HG03280 (cell line): ENCODE results near the gene TSPAN3.

Experiments
- ATAC-seq: cut with Tn5 transposase; IDR thresholded peaks from one replicate; pipeline ENCODE4 v1.9.1; 2021; ENCODE audit warnings: mild to moderate bottlenecking, moderate library complexity; ENCODE audit not compliant: unreplicated experiment

The TSPAN3 gene

DNA sequence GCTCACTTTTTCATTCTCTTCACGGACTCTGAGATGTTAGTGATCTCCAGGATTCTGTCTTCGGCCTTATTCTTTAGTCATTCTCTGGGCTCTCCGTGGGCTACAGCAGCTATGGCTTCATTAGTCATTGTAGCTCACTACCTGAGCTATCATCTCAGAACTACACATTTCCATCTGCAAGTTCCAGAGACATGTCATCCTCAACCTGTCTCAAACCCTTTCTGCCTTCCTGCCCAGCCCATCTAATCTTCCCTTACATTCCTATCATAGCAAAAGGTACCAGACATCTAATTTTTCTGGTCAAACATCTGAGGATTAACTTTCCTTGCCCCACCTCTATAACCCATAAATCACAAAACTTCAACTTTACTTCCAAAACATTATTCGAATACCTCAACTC is 13.2 kb downstream of the TSPAN3 start:
- ATAC-seq = no peak

DNA sequence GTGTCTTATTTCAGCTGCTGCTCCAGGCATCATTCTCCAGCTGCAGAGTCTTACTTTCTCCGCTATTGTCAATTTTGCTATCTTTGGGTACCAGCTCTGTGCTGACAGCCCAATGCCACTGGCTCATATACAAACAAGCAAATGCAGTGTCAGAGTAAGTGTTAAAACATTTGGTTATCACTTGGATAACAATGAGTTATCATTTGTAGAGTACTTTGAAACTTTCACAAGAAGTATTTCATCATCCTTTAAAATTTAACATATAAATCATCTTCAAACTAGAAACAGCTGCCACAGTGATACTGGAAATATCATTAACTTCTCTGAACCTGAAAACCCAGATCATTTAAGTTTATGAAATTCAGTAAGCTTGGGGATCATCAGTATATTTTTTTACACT is 13.8 kb downstream of the TSPAN3 start:
- no peak for ATAC-seq

- ATAC-seq = no peak
Observed at GRCh38 chr15:77053709-77054108, 17.2 kb downstream of the TSPAN3 start.

DNA sequence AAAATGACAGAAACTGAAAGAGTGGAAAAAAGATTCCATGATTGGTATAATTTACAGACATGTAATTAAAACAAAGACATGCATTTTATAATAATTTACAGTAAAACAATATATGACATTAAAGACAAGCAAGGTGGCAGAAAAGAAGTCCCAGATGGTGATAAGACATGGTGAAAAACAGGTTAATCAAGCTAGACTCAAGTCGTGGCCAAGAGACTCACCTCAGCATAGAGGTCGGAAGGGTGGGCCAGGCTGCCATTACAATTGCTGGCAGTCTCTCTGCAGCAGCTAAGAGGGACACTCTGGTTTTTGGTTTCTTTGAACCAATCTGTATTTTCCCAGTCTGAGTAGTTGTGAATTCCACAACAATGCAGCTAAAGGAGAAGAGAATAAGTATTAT is 18.4 kb downstream of the TSPAN3 start:
- no peak for ATAC-seq

DNA sequence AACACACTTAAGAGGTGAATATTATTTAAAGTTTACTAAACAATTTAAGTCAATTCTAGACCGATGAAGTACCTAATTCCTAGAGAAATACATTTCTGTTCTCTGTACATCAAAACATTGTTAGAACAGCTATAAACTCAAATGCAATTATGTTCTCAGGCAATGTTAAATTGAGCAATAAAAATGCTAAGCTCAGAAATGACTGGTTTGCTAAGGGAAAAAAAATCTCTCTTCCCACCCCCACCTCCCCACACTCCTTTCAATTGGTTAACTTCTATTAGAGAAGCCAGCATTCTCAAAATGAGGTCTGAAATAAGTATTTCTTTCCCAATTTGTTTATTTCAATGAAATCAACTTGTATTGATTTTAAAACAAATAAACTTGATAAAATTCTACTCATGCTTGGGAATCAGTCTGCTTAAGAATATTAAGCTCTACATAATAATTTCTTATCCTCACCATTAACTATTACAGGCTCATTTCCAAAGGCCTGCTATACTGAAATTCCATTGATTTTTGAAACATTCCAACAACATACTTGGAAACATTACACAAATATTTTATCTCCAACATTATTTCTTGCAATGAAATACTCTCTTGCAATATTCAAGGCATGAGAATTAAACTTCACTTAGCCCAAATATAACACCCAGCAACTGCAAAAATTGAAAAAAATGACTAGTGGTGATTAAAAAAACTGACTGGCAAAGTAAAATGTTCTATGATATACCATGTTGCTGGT is 22.6 kb downstream of the TSPAN3 start:
- no peak for ATAC-seq

DNA sequence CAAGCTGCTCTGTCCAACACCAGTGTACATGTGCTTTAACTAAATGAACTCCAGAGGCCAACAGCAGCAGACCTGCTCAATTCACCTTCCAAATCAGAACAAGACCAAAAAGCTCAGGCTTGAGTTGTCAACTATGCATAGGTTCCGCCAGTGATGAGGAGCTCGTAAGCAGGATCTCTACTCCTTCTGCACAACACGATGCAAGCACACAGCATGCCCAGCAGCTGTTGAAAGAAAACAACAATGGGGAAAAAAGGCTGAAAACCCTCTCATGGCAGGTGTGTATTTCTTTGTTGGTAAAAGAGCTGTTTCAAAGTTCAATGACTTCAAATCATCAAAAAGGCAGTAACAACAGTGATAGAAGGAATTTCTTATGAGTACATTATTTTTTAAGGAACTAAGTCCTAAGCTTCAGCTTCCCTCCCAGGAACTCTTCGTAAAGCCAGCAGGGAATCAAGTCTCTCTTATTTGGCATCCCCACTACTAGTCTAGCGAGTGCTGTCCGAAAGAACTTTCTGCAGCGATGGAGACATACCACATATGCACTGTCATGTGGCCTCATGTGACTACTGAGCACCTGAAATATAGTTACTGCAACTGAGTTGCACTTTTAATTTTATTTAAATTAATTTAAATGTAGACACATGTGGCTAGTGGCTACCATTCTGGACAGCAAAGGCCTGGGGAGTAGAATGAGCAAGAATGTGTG is 24.1 kb downstream of the TSPAN3 start:
- no peak for ATAC-seq

DNA sequence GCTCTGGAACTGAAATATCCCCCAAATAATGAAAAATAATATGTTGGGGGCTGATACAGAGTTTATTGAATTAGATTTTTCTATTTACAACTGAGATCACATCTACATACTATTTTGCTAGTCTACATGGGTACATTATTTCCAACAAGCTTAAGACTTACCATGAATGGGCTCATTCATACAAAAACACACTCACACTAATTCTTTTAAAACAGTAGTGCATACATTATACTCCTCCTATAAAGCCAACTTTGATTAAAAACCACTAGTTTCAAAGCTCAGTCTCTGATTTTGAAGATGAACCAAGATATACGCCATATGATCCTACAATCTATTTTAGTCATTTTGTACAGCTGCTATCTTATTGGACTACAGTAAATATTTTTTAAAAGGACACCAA is 24.9 kb downstream of the TSPAN3 start:
- no peak for ATAC-seq

GRCh38 chr15:77044228-77045042 is 26.5 kb downstream of the TSPAN3 start:
- ATAC-seq = no peak

- no peak for ATAC-seq
Observed at GRCh38 chr15:77042955-77043920, 27.7 kb downstream of the TSPAN3 start.

GRCh38 chr15:77042245-77042919 is 28.5 kb downstream of the TSPAN3 start:
- no peak for ATAC-seq

GRCh38 chr15:77040673-77041072 is 30.2 kb downstream of the TSPAN3 start:
- no peak for ATAC-seq

DNA sequence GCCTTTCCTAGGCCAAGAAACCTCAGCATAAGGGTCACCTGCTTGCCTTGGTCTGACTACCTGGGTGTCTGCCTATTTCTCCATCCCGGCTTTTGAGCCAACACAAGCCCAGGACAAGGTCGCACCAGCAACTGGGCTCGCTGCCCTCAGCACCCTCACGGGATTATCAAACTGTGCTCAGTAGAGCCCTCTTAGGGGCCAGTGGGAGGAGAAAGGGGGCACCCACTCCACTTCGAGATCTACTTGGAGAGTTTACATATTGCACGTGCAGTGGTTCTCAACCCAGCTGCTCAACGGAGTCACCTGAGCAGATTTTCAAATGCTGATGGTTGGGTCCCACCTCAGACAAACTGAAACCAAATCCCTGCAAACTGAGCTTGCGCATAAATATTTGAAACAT is 31.1 kb downstream of the TSPAN3 start:
- no peak for ATAC-seq

- no peak for ATAC-seq
Observed at GRCh38 chr15:77039217-77039533, 31.7 kb downstream of the TSPAN3 start.

DNA sequence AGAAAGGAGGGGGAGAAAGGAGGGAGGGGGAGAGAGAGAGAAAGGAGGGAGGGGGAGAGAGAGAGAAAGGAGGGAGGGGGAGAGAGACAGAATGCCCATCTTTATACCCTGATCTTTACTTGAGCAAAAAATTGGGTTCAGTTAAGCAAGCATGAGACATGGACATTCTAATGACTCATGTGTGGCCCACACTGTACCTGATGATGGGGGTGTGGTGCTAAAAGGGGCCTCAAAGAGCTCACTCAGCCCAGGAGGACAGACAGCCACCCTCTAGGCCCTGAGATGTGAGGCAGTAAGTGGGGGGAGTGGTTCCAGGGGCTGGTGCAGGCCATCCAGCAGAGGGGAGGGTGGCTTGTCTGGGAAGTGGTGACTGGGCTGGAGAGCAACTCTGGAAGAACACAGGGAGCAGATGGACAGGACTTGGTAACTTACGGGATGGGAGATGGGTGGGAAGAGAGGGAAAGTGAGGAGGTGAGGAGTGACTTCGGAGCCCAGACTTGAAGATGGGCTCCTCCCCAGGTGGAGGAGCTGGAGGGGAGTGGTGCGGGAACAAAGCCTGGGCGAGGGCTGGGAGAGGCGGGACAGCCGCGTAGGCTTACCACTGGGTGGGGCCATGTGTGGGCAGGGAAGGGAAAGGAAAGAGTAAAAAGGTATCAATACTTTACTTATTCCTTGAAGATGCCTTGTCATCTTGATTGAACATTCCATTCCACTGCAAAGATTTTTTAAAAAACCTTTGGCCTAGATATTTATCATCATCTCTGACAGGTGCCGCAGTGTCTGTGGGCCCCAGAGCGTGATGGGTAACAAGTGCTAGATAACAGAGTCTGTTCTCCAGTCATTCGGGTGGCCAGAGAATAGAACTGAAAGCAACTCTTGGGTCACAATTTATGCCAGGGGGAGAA is 32.3 kb downstream of the TSPAN3 start:
- ATAC-seq = no peak

DNA sequence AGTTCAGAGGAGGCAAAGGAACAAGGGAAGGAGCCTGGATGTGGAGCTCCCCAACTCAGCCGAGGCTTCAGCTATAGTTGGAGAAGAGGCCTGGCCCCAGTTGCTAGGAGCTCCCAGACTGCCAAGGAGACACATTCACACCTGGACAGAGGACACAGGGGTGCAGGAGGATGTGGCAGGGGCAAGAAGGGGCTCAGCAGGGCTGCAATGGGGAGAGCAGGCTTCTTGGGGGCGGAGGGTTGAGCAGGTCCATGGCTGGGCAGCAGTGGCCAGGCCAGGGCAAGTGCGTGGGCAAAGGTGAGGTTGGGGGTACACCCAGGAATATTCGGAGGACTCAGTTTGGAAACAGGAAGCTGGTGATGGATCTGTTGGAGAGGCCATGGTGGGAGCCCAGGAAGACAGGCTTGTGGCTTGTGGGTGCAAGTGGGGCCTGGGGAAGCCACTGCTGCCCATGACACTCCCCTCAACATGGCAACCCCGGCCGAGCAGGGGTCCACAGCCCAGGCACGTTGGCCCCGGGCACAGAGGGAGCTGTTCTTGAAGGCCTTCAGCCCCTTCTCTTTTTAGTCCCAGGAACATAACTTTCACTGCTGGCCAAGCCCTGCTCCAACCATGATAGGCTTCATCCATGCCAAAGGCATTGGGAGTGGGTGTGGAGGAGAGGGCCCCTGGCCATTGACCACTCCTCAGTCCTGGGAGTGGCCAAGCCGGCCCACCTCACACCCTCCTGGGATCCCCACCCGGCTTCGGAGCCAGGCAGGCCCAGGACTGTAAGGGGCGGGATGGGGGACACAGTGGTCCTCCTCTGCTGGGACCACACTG is 33.3 kb downstream of the TSPAN3 start:
- no peak for ATAC-seq

DNA sequence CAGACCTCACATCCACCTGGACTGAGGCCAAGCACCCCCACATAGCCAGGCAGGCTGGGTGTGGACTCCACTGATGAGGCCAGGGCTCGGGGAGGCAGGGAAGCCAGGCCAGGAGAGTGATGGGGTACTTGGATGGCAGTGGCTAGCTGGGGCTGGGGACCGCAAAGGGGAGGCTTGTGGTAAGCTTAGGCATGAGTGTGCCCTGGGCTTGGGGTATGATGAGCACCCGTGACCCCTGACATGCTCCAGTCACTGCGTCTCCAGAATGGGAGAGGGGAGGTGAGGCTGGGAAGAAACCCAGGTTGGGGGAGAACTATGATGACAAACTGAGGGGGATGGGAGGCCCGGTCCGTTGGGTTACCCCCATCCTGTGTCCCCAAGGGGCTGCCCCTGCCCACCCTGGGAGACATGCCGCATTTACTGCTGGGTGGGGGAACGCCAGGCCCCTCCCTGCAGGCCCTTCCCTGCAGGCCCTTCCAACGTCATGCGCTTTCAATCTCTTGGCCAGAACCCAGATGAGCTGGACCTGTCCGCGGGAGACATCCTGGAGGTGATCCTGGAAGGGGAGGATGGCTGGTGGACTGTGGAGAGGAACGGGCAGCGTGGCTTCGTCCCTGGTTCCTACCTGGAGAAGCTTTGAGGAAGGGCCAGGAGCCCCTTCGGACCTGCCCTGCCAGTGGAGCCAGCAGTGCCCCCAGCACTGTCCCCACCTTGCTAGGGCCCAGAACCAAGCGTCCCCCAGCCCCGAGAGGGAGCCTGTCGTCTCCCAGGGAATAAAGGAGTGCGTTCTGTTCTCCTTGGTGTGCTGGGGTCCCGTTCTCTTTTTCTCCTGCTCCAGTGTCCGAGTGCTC is 34.1 kb downstream of the TSPAN3 start:
- no peak for ATAC-seq

DNA sequence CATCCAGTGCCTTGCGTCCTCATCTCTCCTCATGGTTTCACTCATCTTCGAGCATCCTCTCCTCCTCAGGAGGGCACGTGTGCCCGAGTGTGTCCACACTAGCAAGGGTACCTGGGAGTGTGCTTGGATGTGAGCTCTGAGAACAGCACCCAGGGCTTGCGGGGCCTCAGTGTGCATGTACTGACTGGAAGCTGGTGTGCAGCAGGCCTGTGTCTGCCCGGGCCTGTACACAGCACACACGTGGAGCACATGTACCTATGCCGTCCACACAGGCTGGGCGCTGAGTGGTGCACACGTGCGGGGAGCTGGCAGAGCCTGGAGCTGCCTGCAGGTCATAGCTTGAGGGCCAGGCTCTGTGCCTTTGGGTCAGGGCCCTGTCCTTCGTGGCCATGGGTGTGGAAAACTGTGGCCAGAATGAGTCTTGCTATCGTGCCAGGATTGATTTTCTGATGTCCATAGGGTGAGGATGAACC is 34.9 kb downstream of the TSPAN3 start:
- ATAC-seq = no peak
